ENCODE data around the gene CHRM3. TPM values are rescaled to one million over a fixed set of nuclear protein-coding genes. Genes with fewer than 3 reads are reported as not detected.
"Not testable (repeated sequence)": the region's sequence is repeated elsewhere in the genome, so short reads cannot be mapped to it uniquely, and the experiment has no call there.

CHRM3 gene
- under 1 TPM; 0.20 to 0.58 TPM for total RNA-seq

DNA sequence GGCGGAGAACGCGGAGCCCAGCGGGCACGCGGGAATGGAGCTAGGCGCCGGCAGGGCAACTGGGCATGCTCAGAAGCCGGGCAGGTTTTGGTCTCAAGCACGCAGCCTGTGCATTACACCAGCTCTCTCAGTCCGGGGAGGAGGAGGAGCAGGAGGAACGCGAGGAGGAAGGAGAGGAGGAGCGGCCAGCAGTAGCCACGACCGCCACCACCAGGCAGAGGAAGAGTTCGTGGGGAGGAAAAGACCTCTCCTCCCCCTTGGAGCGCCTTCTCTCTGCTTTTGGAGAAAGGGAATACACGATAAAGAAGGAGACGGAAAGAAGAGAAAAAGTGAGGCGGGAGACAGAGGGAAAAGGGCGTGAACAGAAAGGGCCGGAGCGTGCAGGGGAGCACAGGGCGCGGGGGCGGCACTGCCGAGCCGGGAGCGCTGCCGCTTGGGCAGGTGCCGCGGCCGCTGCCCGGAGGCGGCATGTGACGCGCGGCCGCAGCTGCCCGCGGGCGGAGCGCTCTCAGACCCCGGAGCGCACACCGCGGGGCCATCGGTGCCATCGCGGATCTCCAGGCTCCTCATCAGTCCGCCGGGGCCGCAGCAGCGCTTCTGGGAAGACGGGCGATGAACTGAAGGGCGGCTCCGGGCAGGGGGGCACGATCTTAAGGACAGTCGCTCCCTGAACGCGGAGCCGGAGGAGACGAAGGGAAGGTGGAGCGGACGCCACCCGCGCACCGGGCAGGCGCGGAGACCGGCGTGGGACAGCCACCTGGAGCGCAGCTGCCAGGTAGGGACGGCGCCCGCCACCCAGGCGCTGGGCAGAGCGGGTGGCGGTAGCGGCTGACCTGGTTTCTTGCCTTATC lies at the start of gene CHRM3:
CHRM3 (plus strand) TSS at position 116 of the 851 bp plus-strand sequence. CDS start 520,884 bp downstream, outside the sequence.
- ATAC-seq (ENCODE audit: low read depth): peak; percentile 51
- no peaks in the 10 kb centered on the region for H3K36me3 Mint-ChIP-seq
- H3K4me3 Mint-ChIP-seq: peak within 1 kb of the TSS; percentile 88
- H3K9me3 Mint-ChIP-seq: no peaks in the 10 kb centered on the region
- POLR2A ChIA-PET: no interaction called here
- H3K27ac Mint-ChIP-seq: no peak within 1 kb of the TSS
- H3K4me1 Mint-ChIP-seq: peaks cover 16% of the 10 kb centered on the region
- peaks cover 69% of the 10 kb centered on the region for H3K27me3 Mint-ChIP-seq
- DNase-seq: peak; percentile 40

DNA sequence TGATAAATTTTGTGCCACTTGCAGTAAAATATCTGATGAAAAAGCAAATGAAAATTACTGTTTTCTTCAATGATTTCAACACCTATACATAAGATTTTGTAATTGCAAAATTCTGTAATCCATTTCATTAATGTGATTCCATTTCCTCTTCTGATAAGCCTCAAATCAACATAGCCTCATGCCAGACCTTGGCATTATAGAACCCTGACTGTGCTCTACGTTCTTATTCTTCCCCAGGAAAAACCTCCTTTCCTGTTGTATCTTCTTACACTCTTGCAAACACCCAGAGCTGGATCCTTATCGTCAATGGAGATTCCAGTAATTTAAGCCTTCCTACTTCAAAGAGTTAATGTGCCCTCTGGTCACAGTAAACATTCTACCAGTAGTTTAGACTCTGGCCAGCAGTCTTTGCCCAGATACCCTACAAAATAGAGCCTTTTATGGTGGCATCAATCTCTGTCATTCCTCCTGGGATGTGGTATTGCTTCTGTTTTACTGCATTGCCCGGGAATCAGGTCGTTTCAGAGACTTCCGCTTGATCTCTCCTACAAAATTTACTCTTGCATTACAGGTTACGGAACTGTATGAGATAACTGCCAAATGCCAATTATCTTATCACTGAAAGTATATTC lies 48.5 kb upstream of the CHRM3 start:
- POLR2A ChIA-PET: no interaction called here
- DNase-seq (no peak), ATAC-seq (ENCODE audit: low read depth) (no peak)
- no peak overlapping the region for H3K4me3 Mint-ChIP-seq
- no peaks in the 10 kb centered on the region for H3K36me3 Mint-ChIP-seq
- no peaks in the 10 kb centered on the region for H3K4me1 Mint-ChIP-seq
- no peaks in the 10 kb centered on the region for H3K9me3 Mint-ChIP-seq
- H3K27me3 Mint-ChIP-seq: no peaks in the 10 kb centered on the region
- no peak overlapping the region for H3K27ac Mint-ChIP-seq

DNA sequence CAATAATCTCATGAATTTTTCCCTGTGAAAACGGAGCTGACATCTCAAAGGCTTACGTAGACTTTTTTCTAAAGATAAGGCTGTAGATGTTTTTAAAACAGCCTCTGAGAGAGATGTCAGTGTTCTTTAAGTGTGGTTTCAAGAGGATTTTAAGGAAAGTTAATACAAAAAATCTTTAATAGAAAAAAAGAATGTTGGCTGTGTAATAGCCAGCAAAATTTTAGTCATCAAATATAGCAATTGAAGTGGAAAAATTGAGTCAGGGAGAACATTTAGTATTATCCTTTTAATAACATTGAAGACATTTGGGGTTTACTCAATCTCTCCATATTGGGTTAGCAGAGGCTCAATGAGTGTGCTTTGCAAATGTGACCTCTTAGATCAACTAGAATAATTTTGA lies 38.6 kb upstream of the CHRM3 start:
- Mint-ChIP-seq H3K9me3 (no peaks in the 10 kb centered on the region), H3K4me3 (no peak overlapping the region), H3K4me1 (no peaks in the 10 kb centered on the region), H3K27me3 (no peaks in the 10 kb centered on the region), H3K36me3 (no peaks in the 10 kb centered on the region), H3K27ac (no peak overlapping the region)
- POLR2A ChIA-PET: no interaction called here
- DNase-seq (no peak), ATAC-seq (ENCODE audit: low read depth) (no peak)

GRCh38 chr1:239348635-239349353 lies 37.6 kb upstream of the CHRM3 start:
- POLR2A ChIA-PET: no interaction called here
- DNase-seq (no peak), ATAC-seq (ENCODE audit: low read depth) (no peak)
- Mint-ChIP-seq H3K4me3 (no peak overlapping the region), H3K27me3 (no peaks in the 10 kb centered on the region), H3K4me1 (no peaks in the 10 kb centered on the region), H3K9me3 (no peaks in the 10 kb centered on the region), H3K36me3 (no peaks in the 10 kb centered on the region), H3K27ac (no peak overlapping the region)

DNA sequence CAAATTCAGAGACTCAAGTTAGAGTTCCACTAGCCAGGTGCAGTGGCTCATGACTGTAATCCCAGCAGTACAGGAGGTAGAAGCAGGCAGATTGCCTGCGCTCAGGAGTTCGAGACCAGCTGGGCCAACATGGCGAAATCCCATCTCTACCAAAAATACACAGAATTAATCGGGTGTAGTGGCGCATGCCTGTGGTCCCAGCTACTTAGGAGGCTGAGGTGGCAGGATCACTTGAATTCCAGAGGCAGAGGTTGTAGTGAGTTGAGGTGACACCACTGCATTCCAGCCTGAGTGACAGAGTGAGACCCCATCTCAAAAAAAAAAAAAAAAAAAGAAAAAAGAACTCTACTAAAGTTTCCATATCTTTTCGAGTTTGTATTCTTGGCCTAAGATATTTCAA lies 36.7 kb upstream of the CHRM3 start:
- H3K36me3 Mint-ChIP-seq: no peaks in the 10 kb centered on the region
- ATAC-seq (ENCODE audit: low read depth) (no peak), DNase-seq (no peak)
- no peak overlapping the region for H3K4me3 Mint-ChIP-seq
- no peak overlapping the region for H3K27ac Mint-ChIP-seq
- no peaks in the 10 kb centered on the region for H3K4me1 Mint-ChIP-seq
- H3K9me3 Mint-ChIP-seq: no peaks in the 10 kb centered on the region
- POLR2A ChIA-PET: interaction anchor here (0.7 kb wide), 1 partner anchor 750 kb away, joined by 4 read pairs; no protein-coding TSS in a partner anchor
- H3K27me3 Mint-ChIP-seq: no peaks in the 10 kb centered on the region

DNA sequence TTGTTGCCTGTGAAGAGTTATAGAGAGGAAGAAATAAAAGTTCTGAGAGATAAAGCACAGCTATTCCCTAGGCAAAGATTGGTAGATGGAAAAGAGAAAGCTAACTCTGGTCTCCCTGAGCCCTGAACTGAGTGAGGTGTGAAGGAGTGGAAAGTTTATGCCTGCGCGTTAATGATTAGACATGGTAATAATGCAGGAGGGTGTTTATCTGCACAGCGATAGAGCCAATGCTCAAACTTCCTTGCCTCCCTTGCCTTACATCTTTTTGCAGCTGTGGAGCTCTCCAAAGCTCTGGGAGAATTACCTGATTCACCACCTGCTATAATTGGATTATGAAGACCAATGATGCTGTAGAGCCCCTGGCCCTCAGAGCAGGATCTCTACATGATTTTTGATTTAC lies 32.8 kb upstream of the CHRM3 start:
- Mint-ChIP-seq H3K27me3 (no peaks in the 10 kb centered on the region), H3K4me3 (no peak overlapping the region), H3K4me1 (no peaks in the 10 kb centered on the region), H3K27ac (no peak overlapping the region), H3K36me3 (no peaks in the 10 kb centered on the region), H3K9me3 (no peaks in the 10 kb centered on the region)
- no peak for ATAC-seq (ENCODE audit: low read depth)
- POLR2A ChIA-PET: no interaction called here
- DNase-seq: no peak

DNA sequence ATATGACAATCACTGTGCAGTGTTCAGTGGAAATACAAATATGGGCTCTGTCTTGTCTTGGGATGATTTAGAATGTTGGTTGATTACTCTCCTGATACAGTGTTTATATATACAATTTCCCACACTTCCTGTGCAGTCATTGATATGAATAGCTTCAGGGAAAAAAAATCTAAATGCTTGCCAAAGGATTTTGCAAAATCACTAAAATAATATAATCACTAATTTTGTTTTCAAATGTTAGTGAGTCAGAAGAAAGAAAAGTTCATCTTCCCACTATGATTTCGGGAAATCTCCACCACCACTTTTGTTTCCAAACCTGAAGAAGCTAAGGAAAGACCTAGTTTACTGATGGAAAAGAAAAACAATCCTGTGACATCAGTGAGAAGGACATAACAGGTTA lies 32.1 kb upstream of the CHRM3 start:
- H3K27me3 Mint-ChIP-seq: no peaks in the 10 kb centered on the region
- H3K36me3 Mint-ChIP-seq: no peaks in the 10 kb centered on the region
- no peak overlapping the region for H3K4me3 Mint-ChIP-seq
- no peak overlapping the region for H3K27ac Mint-ChIP-seq
- ATAC-seq (ENCODE audit: low read depth) (no peak), DNase-seq (no peak)
- POLR2A ChIA-PET: no interaction called here
- no peaks in the 10 kb centered on the region for H3K9me3 Mint-ChIP-seq
- H3K4me1 Mint-ChIP-seq: no peaks in the 10 kb centered on the region

GRCh38 chr1:239357867-239358266 lies 28.5 kb upstream of the CHRM3 start:
- H3K27ac Mint-ChIP-seq: no peak overlapping the region
- no peak for ATAC-seq (ENCODE audit: low read depth)
- no peak for DNase-seq
- no peaks in the 10 kb centered on the region for H3K4me1 Mint-ChIP-seq
- H3K36me3 Mint-ChIP-seq: no peaks in the 10 kb centered on the region
- H3K27me3 Mint-ChIP-seq: no peaks in the 10 kb centered on the region
- H3K4me3 Mint-ChIP-seq: no peak overlapping the region
- H3K9me3 Mint-ChIP-seq: no peaks in the 10 kb centered on the region
- POLR2A ChIA-PET: no interaction called here

GRCh38 chr1:239361403-239361802 lies 25.0 kb upstream of the CHRM3 start:
- Mint-ChIP-seq H3K36me3 (no peaks in the 10 kb centered on the region), H3K27me3 (peaks cover 2% of the 10 kb centered on the region), H3K9me3 (no peaks in the 10 kb centered on the region), H3K4me1 (no peaks in the 10 kb centered on the region), H3K4me3 (no peak overlapping the region), H3K27ac (no peak overlapping the region)
- ATAC-seq (ENCODE audit: low read depth) (no peak), DNase-seq (no peak)
- POLR2A ChIA-PET: no interaction called here

GRCh38 chr1:239363930-239364329 lies 22.4 kb upstream of the CHRM3 start:
- no peaks in the 10 kb centered on the region for H3K4me1 Mint-ChIP-seq

DNA sequence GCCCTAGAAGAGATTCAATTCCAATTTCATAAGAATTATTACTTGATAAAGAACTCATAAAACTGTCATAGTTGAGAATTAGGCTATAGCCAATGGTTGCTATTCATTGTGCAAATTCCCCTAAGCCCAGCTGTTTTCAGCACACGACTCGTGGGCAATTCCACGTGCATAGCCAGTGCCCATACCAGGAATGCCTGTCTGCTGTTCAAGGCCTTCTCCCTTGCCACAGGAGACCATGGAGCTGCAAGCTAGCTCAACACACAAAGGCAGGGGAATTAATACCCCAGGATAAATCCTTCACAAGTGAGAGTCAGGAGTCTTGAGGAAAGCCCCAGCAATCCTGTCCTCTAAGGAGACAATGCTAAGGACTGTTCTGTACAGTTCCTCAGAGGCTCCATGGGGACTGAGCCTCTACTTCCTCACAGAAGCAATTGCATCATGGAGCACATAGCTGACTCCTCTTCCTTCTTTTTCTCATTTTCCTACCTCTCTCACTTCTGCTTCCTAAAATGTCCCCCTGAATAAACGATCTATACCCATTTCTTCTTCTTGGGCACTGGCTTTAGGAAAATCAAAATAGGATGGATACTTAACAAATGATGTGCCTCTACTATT lies 19.1 kb upstream of the CHRM3 start:
- Mint-ChIP-seq H3K4me1 (no peaks in the 10 kb centered on the region), H3K9me3 (no peaks in the 10 kb centered on the region), H3K27me3 (peaks cover 13% of the 10 kb centered on the region), H3K27ac (no peak overlapping the region), H3K36me3 (no peaks in the 10 kb centered on the region), H3K4me3 (no peak overlapping the region)
- POLR2A ChIA-PET: no interaction called here
- no peak for DNase-seq
- ATAC-seq (ENCODE audit: low read depth): no peak

More at GRCh38 chr1:239363930-239364329, 22.4 kb upstream of the CHRM3 start:
- Mint-ChIP-seq H3K27me3 (peaks cover 3% of the 10 kb centered on the region), H3K4me3 (no peak overlapping the region), H3K36me3 (no peaks in the 10 kb centered on the region), H3K27ac (no peak overlapping the region), H3K9me3 (no peaks in the 10 kb centered on the region)
- ATAC-seq (ENCODE audit: low read depth): no peak
- POLR2A ChIA-PET: no interaction called here
- DNase-seq: no peak

DNA sequence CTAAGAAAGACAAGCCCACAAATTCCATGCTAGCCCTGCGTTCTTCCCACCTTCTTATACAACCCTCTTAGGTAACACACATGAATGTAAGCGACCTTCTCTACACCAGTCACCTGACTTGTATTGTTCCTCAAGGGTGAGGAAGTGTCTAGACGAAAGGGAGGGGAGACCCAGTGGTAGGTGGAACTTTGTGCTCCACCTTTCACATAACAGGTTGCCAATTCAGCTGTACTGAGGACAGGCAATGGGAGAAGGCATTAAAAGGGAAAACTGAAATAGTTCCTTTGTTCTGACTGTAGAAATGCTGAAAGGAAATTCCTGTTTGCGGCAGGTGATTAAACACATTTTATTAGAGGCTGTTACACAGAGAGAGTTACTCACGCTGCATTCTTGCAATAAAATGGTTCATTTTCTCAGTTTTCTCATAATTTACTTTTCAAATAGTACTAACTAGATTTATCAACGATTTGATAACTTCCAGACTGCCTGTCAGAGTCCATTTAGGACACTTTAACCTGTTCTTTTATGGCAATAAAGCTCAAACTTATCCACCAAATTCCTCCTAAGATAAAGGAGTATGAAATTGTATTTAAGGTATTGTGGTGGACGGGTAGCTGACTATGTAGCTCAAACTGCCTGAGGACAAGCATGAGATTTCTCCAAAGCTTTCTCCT lies 17.8 kb upstream of the CHRM3 start:
- POLR2A ChIA-PET: no interaction called here
- H3K4me3 Mint-ChIP-seq: no peak overlapping the region
- H3K27me3 Mint-ChIP-seq: peaks cover 12% of the 10 kb centered on the region
- DNase-seq (no peak), ATAC-seq (ENCODE audit: low read depth) (no peak)
- H3K9me3 Mint-ChIP-seq: no peaks in the 10 kb centered on the region
- H3K36me3 Mint-ChIP-seq: no peaks in the 10 kb centered on the region
- H3K4me1 Mint-ChIP-seq: no peaks in the 10 kb centered on the region
- H3K27ac Mint-ChIP-seq: no peak overlapping the region

- H3K27ac Mint-ChIP-seq; POLR2A ChIA-PET; H3K4me1 Mint-ChIP-seq; DNase-seq; H3K9me3 Mint-ChIP-seq; H3K4me3 Mint-ChIP-seq; H3K36me3 Mint-ChIP-seq; ATAC-seq (ENCODE audit: low read depth): not testable (repeated sequence)
- H3K27me3 Mint-ChIP-seq: peaks cover 12% of the 10 kb centered on the region
These were observed 15.5 kb upstream of the CHRM3 start for GRCh38 chr1:239370869-239371268.

Measured in activated naive CD8-positive, alpha-beta T cell treated with anti-CD3 and anti-CD28 coated beads, Interleukin-2, amount 10 ng/mL, durations not matched to agents 7 days and 5 days (primary cell).